Gastroesophageal sphincter (tissue), 4 donors: ENCODE data around the gene FZR1. TPM values are rescaled to one million over a fixed set of nuclear protein-coding genes. Genes with fewer than 3 reads are reported as not detected.
A peak's percentile ranks its signal among the peaks of the same experiment; 100 is the strongest.

Experiments
- ATAC-seq: fragments of 150-250 bp; one replicate; pipeline ENCODE4 v1.9.1; 2016; ENCODE audit warnings: mild to moderate bottlenecking, moderate library complexity
- H3K27ac ChIP-seq, 4 donors: fragments of 200-600 bp; sonication (generic) in 3 of 4; 1 replicate in 3 of 4; 2 replicates in 1 of 4; pipeline ENCODE4 v1.5.1; 2016 to 2019
- H3K27me3 ChIP-seq: fragments of 200-600 bp; sonication (generic); one replicate; pipeline ENCODE4 v1.5.1; 2019
- H3K36me3 ChIP-seq, 2 donors: fragments of 200-600 bp; sonication (generic); one replicate each; pipeline ENCODE4 v1.5.1; 2019; ENCODE audit warnings: control low read depth in 1 of 2
- H3K4me1 ChIP-seq, 3 donors: fragments of 200-600 bp; sonication (generic); 1 replicate in 2 of 3; 2 replicates in 1 of 3; pipeline ENCODE4 v1.5.1; 2016 to 2019; ENCODE audit warnings: control low read depth in 2 of 3
- H3K4me3 ChIP-seq, 2 donors: fragments of 200-600 bp; sonication (generic); one replicate each; pipeline ENCODE4 v1.5.1; 2019; ENCODE audit warnings: mild to moderate bottlenecking in 1 of 2, moderate library complexity in 1 of 2
- H3K9me3 ChIP-seq, 3 donors: fragments of 200-600 bp; sonication (generic); one replicate each; pipeline ENCODE4 v1.5.1; 2017 to 2019; ENCODE audit warnings: control low read depth in 2 of 3
- EP300 ChIP-seq: sonication (generic); formaldehyde crosslinking; IDR thresholded peaks from one replicate; pipeline ENCODE4 v1.6.1; 2017; ENCODE audit warnings: antibody characterized with exemption, mild to moderate bottlenecking
- POLR2A ChIP-seq, 2 donors: fragments of 450-650 bp; IDR thresholded peaks; one replicate each; pipeline ENCODE4 v1.6.1; 2017; ENCODE audit warnings: antibody characterized with exemption in 2 of 2, mild to moderate bottlenecking in 2 of 2, moderate library complexity in 1 of 2
- POLR2AphosphoS5 ChIP-seq: sonication (generic); formaldehyde crosslinking; IDR thresholded peaks from one replicate; pipeline ENCODE4 v1.6.1; 2017; ENCODE audit warnings: antibody characterized with exemption
- WGBS, 2 donors: methylation state at CpG; one replicate each; pipeline ENCODE4 v1.1.5; 2018; ENCODE audit warnings: low coverage in 1 of 2; 5-methylcytosine and 5-hydroxymethylcytosine counted together
- total RNA-seq, 4 donors: library from RNA; depleted of rRNA; stranded (reverse); fragments of >200 nt; gene quantifications; one replicate each; pipeline ENCODE4 v1.1.0, GENCODE V29; 2016
- TF ChIP-seq, protein P1 (sequence below), 4 experiments: fragments of 200-600 bp in 2 of 4; fragments of 450-650 bp in 2 of 4; sonication (generic) in 1 of 4; IDR thresholded peaks; one replicate each; pipeline ENCODE4 v1.5.1; 2017 to 2019; ENCODE audit warnings: antibody characterized with exemption in 4 of 4, mild to moderate bottlenecking in 2 of 4, moderate library complexity in 2 of 4

FZR1 gene
- total RNA-seq, 4 donors from 2014 or later = 17.6 to 32.9 (median 23.0) TPM

GRCh38 chr19:3537438-3538240, 31.5 kb downstream of the FZR1 start:
- H3K9me3 ChIP-seq = no peaks in the 10 kb centered on the region
- H3K36me3 ChIP-seq = peaks cover 0 to 57% of the 10 kb centered on the region in 2 donors
- peak overlapping the region in 3 of 4 donors; percentile 37 to 66 (median 42) for H3K27ac ChIP-seq
- H3K4me1 ChIP-seq = peaks cover 0 to 28% (median 0%) of the 10 kb centered on the region in 3 donors
- ATAC-seq = no peak
- WGBS, 2 donors = 81 to 85% methylated on average over 11 to 14 of the region's 22 CpGs
- peak overlapping the region in 1 of 2 donors; percentile 16 for H3K4me3 ChIP-seq
- no peaks in the 10 kb centered on the region for H3K27me3 ChIP-seq
- TF ChIP-seq, protein P1, sequence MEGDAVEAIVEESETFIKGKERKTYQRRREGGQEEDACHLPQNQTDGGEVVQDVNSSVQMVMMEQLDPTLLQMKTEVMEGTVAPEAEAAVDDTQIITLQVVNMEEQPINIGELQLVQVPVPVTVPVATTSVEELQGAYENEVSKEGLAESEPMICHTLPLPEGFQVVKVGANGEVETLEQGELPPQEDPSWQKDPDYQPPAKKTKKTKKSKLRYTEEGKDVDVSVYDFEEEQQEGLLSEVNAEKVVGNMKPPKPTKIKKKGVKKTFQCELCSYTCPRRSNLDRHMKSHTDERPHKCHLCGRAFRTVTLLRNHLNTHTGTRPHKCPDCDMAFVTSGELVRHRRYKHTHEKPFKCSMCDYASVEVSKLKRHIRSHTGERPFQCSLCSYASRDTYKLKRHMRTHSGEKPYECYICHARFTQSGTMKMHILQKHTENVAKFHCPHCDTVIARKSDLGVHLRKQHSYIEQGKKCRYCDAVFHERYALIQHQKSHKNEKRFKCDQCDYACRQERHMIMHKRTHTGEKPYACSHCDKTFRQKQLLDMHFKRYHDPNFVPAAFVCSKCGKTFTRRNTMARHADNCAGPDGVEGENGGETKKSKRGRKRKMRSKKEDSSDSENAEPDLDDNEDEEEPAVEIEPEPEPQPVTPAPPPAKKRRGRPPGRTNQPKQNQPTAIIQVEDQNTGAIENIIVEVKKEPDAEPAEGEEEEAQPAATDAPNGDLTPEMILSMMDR (IDR thresholded peaks at IDR 0.05) = no peak
- TF ChIP-seq POLR2AphosphoS5 (no peak), EP300 (no peak), POLR2A (IDR thresholded peaks at IDR 0.05) (no peak)

DNA sequence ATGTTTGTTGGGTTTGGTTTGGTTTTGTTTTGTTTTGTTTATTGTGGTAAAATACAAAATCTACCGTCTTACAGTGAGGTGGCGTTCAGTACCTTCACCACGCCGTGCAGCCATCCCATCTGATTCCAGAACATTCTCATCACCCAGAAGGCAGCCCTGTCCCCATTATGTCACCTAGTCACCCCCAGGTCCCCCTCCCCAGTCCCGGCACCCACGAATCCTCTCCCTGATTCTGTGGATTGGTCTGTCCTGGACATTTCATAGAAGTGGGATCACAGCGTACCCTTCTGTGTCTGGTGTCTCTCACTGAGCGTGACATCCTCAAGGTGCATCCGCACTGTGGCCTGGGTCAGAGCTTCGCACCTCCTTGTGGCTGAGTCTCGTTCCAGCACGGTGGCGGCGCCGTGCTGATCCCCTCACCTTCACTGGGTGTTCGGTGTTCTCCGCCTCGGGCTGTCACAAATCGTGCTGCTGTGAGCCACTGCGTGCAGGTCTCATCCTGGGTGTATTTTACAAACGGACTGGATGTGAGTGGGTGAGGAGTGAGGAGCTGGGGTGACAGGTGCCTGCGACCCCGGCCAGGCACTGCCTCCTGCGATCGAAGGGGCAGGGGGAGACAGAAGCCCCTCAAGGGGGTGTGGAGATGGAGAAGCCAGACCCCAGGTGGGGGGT, 32.3 kb downstream of the FZR1 start:
- Histone ChIP-seq H3K4me1 (peaks cover 0 to 28% (median 0%) of the 10 kb centered on the region in 3 donors), H3K27me3 (no peaks in the 10 kb centered on the region), H3K9me3 (no peaks in the 10 kb centered on the region), H3K36me3 (peaks cover 0 to 57% of the 10 kb centered on the region in 2 donors), H3K27ac (peak overlapping the region in 2 of 4 donors; percentile 37 to 66), H3K4me3 (no peak overlapping the region)
- 77 to 83% methylated on average over 3 to 16 of the region's 25 CpGs for WGBS, 2 donors
- ATAC-seq = no peak
- no peak for TF ChIP-seq POLR2AphosphoS5
- TF ChIP-seq, protein P1 (IDR thresholded peaks at IDR 0.05) = no peak
- no peak for TF ChIP-seq POLR2A (IDR thresholded peaks at IDR 0.05)
- TF ChIP-seq EP300 = no peak

- no peaks in the 10 kb centered on the region for H3K9me3 ChIP-seq
- peaks cover 0 to 28% (median 0%) of the 10 kb centered on the region in 3 donors for H3K4me1 ChIP-seq
- no peak within 1 kb of the TSS for H3K4me3 ChIP-seq
- no peak for TF ChIP-seq POLR2AphosphoS5
- TF ChIP-seq POLR2A (IDR thresholded peaks at IDR 0.05) = no peak
- TF ChIP-seq, protein P1 (IDR thresholded peaks at IDR 0.05) = no peak
- TF ChIP-seq EP300 = no peak
- peak within 1 kb of the TSS in 2 of 4 donors; percentile 37 to 66 for H3K27ac ChIP-seq
- peaks cover 0 to 57% of the 10 kb centered on the region in 2 donors for H3K36me3 ChIP-seq
- ATAC-seq = no peak
- no peaks in the 10 kb centered on the region for H3K27me3 ChIP-seq
- 50 to 61% methylated on average over 2 to 3 of the region's 28 CpGs for whole genome bisulfite sequencing, 2 donors
Measured at GRCh38 chr19:3538965-3539755, 33.0 kb downstream of the FZR1 start, which contains the start of gene TEKTIP1. TSS of gene TEKTIP1 (plus strand) at chr19:3539174. CDS start at chr19:3539178, 4 bp downstream.

GRCh38 chr19:3539756-3540118, 33.6 kb downstream of the FZR1 start:
- Histone ChIP-seq H3K27me3 (no peaks in the 10 kb centered on the region), H3K36me3 (peaks cover 0 to 57% of the 10 kb centered on the region in 2 donors), H3K27ac (no peak overlapping the region), H3K4me1 (peaks cover 0 to 29% (median 0%) of the 10 kb centered on the region in 3 donors), H3K4me3 (no peak overlapping the region), H3K9me3 (no peaks in the 10 kb centered on the region)
- 100% methylated on average over 1 of the region's 1 CpG; no CpG with 5 or more reads in 1 of the 2 donors for WGBS, 2 donors
- TF ChIP-seq, protein P1 (IDR thresholded peaks at IDR 0.05) = no peak
- TF ChIP-seq POLR2AphosphoS5 (no peak), EP300 (no peak), POLR2A (IDR thresholded peaks at IDR 0.05) (no peak)
- no peak for ATAC-seq
